Fibroblast of lung (primary cell): Measurements from ENCODE around the gene TOGARAM2.
"Not testable (repeated sequence)": the region's sequence is repeated elsewhere in the genome, so short reads cannot be mapped to it uniquely, and the experiment has no call there.

Experiments
- EZH2 ChIP-seq: IDR thresholded peaks from 2 replicates; pipeline ENCODE4 v1.5.1; 2012; ENCODE audit warnings: low read length, control low read depth, mild to moderate bottlenecking; ENCODE audit errors: missing control alignments
- TF ChIP-seq, protein P1 (sequence below), 2 donors: IDR thresholded peaks in 1 of 2; conservative IDR thresholded peaks in 1 of 2; 1 replicate in 1 of 2; 2 replicates in 1 of 2; pipeline ENCODE4 v1.5.1; 2011 to 2012; ENCODE audit warnings: low read length in 2 of 2, control low read depth in 1 of 2, inconsistent platforms in 1 of 2, low read depth in 1 of 2, mild to moderate bottlenecking in 1 of 2

DNA sequence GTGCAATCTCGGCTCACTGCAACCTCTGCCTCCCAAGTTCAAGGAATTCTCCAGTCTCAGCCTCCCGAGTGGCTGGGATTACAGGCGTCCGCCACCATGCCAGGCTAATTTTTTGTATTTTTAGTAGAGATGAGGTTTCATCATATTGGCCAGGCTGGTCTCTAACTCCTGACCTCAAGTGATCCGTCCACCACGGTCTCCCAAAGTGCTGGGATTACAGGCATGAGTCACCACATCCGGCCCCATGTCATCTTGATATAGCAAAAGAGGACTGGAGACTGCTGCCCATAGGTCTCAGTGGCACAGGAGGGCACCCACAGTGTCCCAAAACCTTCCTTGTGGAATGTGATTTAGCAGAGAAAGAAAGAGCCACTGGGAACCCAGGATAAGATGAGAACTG lies 109.2 kb downstream of the TOGARAM2 start:
- not testable (repeated sequence) for TF ChIP-seq EZH2
- TF ChIP-seq, protein P1, sequence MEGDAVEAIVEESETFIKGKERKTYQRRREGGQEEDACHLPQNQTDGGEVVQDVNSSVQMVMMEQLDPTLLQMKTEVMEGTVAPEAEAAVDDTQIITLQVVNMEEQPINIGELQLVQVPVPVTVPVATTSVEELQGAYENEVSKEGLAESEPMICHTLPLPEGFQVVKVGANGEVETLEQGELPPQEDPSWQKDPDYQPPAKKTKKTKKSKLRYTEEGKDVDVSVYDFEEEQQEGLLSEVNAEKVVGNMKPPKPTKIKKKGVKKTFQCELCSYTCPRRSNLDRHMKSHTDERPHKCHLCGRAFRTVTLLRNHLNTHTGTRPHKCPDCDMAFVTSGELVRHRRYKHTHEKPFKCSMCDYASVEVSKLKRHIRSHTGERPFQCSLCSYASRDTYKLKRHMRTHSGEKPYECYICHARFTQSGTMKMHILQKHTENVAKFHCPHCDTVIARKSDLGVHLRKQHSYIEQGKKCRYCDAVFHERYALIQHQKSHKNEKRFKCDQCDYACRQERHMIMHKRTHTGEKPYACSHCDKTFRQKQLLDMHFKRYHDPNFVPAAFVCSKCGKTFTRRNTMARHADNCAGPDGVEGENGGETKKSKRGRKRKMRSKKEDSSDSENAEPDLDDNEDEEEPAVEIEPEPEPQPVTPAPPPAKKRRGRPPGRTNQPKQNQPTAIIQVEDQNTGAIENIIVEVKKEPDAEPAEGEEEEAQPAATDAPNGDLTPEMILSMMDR (conservative IDR thresholded peaks at IDR 0.05 in 1 of 2, IDR thresholded peaks at IDR 0.05 in 1 of 2; ENCODE audit: low read depth in 1 of 2, low read length in 2 of 2) = not testable (repeated sequence)
